Suprapubic skin (tissue), 4 donors: Measurements from ENCODE around the gene ASGR1. TPM values are rescaled to one million over a fixed set of nuclear protein-coding genes. Genes with fewer than 3 reads are reported as not detected.
A peak's percentile ranks its signal among the peaks of the same experiment; 100 is the strongest.

Experiments
- DNase-seq, 2 donors: peaks; one replicate each; pipeline ENCODE4 v3.0.0-alpha.2; 2019; ENCODE audit warnings: low spot score in 2 of 2
- H3K27ac ChIP-seq: fragments of 200-600 bp; sonication (generic); one replicate; pipeline ENCODE4 v1.5.1; 2019
- H3K27me3 ChIP-seq: fragments of 200-600 bp; sonication (generic); one replicate; pipeline ENCODE4 v1.5.1; 2019
- H3K36me3 ChIP-seq: fragments of 200-600 bp; sonication (generic); one replicate; pipeline ENCODE4 v1.5.1; 2019
- H3K4me1 ChIP-seq: fragments of 200-600 bp; sonication (generic); one replicate; pipeline ENCODE4 v1.5.1; 2019
- H3K4me3 ChIP-seq: fragments of 200-600 bp; sonication (generic); one replicate; pipeline ENCODE4 v1.5.1; 2019; ENCODE audit warnings: mild to moderate bottlenecking
- H3K9me3 ChIP-seq: fragments of 200-600 bp; sonication (generic); one replicate; pipeline ENCODE4 v1.5.1; 2019
- CTCF ChIP-seq, 2 donors: fragments of 200-600 bp in 1 of 2; fragments of 450-650 bp in 1 of 2; sonication (generic) in 1 of 2; IDR thresholded peaks; one replicate each; pipeline ENCODE4 v1.5.1; 2016 to 2019; ENCODE audit warnings: antibody characterized with exemption in 2 of 2, mild to moderate bottlenecking in 1 of 2, moderate library complexity in 1 of 2
- EP300 ChIP-seq: sonication (generic); formaldehyde crosslinking; IDR thresholded peaks from one replicate; pipeline ENCODE4 v1.6.1; 2017; ENCODE audit warnings: antibody characterized with exemption
- POLR2A ChIP-seq, 2 donors: fragments of 450-650 bp; IDR thresholded peaks; one replicate each; pipeline ENCODE4 v1.6.1; 2017; ENCODE audit warnings: antibody characterized with exemption in 2 of 2, mild to moderate bottlenecking in 2 of 2, moderate library complexity in 2 of 2
- POLR2AphosphoS5 ChIP-seq, 3 donors: sonication (generic); formaldehyde crosslinking; IDR thresholded peaks; one replicate each; pipeline ENCODE4 v1.6.1; 2017; ENCODE audit warnings: antibody characterized with exemption in 3 of 3
- WGBS: methylation state at CpG from one replicate; pipeline ENCODE4 v1.1.5; 2018; 5-methylcytosine and 5-hydroxymethylcytosine counted together
- total RNA-seq, 4 donors: library from RNA; depleted of rRNA; stranded (reverse); fragments of >200 nt; gene quantifications; one replicate each; pipeline ENCODE4 v1.1.0, GENCODE V29; 2016

ASGR1 gene
- total RNA-seq, 4 donors from 2014 or later: 1.3 to 2.3 (median 2.0) TPM

DNA sequence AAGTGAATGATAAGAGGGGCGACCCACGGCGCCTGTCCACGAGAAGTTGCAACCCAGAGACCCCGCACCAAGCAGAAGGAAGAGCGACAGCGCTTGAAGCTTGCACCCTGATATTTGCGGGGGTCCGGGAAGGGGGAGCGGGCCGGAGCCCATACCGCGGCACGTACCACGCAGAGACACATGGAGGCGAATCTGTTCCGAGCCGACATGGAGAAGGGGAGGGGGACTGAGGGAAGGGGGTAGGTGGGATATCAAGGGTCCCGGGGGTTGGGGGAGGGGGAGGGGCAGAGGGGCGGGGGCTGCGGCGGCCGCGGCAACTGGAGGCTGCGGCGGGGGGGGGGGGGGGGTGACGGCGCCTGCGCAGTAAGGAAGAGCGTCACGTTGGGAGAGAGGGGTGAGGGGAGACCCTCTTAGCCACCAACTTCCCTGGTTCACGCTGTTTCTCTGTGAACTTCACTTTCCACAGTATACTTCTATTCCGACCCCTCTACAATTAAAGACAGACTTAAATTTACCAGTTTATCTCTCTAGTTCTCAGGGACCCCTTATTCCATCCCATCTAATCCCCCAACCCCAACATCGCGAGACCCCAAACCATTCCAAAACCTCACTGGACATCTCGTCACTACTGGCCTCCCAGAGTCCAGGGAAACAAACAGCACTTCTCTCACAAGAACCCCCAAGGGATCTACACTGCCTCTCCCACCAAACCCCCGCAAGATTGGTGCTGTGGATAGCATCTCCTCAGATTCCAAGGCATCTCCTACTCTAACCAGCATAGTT, 32.5 kb upstream of the ASGR1 start:
- Histone ChIP-seq H3K9me3 (no peaks in the 10 kb centered on the region), H3K36me3 (no peaks in the 10 kb centered on the region), H3K4me1 (peaks cover 31% of the 10 kb centered on the region), H3K27me3 (no peaks in the 10 kb centered on the region), H3K4me3 (no peak overlapping the region), H3K27ac (no peak overlapping the region)
- TF ChIP-seq EP300 (no peak), CTCF (IDR thresholded peaks at IDR 0.05) (no peak), POLR2AphosphoS5 (IDR thresholded peaks at IDR 0.05) (no peak), POLR2A (IDR thresholded peaks at IDR 0.05) (no peak)
- 30% methylated on average over 36 of the region's 37 CpGs for WGBS
- DNase-seq: no peak

- Histone ChIP-seq H3K27ac (no peak overlapping the region), H3K9me3 (no peaks in the 10 kb centered on the region), H3K36me3 (no peaks in the 10 kb centered on the region), H3K27me3 (no peaks in the 10 kb centered on the region), H3K4me1 (peaks cover 18% of the 10 kb centered on the region), H3K4me3 (no peak overlapping the region)
- peak in 1 of 2 donors; percentile 54 for DNase-seq
- WGBS: 87% methylated on average over 9 of the region's 9 CpGs
- TF ChIP-seq POLR2A (IDR thresholded peaks at IDR 0.05): no peak
- no peak for TF ChIP-seq CTCF (IDR thresholded peaks at IDR 0.05)
- no peak for TF ChIP-seq EP300
- no peak for TF ChIP-seq POLR2AphosphoS5 (IDR thresholded peaks at IDR 0.05)
Measured at GRCh38 chr17:7208754-7209460, 29.7 kb upstream of the ASGR1 start.

DNA sequence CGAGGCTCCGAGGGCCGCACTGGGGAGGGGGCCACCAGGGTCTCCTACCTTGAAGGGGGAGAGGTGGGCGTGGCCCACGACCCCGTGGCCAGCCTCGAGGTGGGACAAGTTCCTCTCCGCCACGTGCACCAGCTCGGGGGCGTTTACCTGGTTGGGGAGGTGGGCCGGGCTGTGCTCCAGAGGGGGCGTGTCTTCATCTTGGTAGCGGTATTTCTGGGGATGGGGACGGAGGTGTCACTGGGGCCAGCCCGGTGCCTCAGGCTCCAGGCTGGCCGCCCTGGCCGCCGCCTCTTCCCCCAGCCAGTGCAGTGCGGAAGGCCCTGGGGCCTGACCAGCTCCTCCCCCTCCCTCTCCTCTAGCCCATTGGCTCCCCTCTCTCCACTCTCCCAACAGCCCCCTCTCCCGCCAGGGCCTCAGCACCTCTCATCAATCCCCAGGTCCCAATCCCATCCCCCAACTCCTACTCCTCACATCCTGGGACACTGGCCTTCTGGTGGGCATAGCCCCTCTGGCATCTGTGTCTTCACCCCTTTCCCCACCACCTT, 28.9 kb upstream of the ASGR1 start:
- 61% methylated on average over 21 of the region's 21 CpGs for WGBS
- TF ChIP-seq POLR2AphosphoS5 (IDR thresholded peaks at IDR 0.05): no peak
- TF ChIP-seq CTCF (IDR thresholded peaks at IDR 0.05): no peak
- no peak for TF ChIP-seq POLR2A (IDR thresholded peaks at IDR 0.05)
- no peak for TF ChIP-seq EP300
- no peak overlapping the region for H3K27ac ChIP-seq

DNA sequence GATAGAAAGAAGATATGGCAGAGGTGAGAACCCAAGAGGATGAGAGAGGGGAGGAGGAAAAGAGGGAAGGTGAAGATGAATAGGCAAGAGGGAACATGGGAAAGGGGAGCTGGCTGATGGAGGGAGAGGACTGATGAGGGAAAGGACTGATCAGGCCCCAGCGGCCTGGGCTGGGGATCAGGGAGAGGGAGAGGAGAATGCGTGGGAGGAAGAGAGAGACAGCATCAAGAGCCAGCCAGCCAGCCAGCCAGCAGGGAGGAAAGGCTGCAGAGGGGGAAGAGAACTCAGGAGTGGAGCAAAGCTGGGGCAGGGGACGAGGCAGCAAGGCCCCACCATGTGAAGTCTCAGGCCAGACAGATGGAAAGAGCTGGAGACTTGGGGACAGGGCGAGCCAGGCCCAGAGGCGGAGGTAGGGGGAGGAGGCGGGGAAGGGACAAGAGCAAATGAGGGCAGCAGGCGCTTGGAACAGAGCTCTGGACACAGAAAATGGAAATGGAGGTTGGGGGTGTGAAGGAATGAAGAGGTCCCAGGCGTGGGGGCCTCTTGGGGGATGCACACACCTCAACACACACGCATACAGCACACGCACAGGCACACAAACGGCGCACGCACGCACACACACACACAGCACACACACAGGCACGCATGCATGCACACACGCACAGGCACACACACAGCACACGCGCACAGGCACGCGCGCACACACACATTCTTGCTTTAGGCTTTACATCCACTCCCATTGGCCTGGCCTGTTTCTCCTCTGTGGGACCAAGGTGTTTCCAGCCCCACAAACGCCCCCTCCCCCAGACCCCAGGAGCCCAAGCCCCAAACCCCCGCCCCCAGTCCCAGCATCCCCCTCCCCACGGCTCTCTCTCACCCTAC, 28.2 kb upstream of the ASGR1 start:
- TF ChIP-seq POLR2AphosphoS5 (IDR thresholded peaks at IDR 0.05) (no peak), CTCF (IDR thresholded peaks at IDR 0.05) (no peak), EP300 (no peak), POLR2A (IDR thresholded peaks at IDR 0.05) (no peak)
- WGBS: 84% methylated on average over 24 of the region's 24 CpGs
- H3K27ac ChIP-seq: no peak overlapping the region

More for the DNA sequence above, 28.9 kb upstream of the ASGR1 start:
- no peaks in the 10 kb centered on the region for H3K9me3 ChIP-seq
- H3K4me3 ChIP-seq: no peak overlapping the region
- H3K4me1 ChIP-seq: peaks cover 14% of the 10 kb centered on the region
- peaks cover 8% of the 10 kb centered on the region for H3K36me3 ChIP-seq
- DNase-seq: peak in 1 of 2 donors; percentile 64
- no peaks in the 10 kb centered on the region for H3K27me3 ChIP-seq

More for the DNA sequence above, 28.2 kb upstream of the ASGR1 start:
- Histone ChIP-seq H3K36me3 (peaks cover 13% of the 10 kb centered on the region), H3K4me1 (peaks cover 14% of the 10 kb centered on the region), H3K27me3 (no peaks in the 10 kb centered on the region), H3K4me3 (no peak overlapping the region), H3K9me3 (no peaks in the 10 kb centered on the region)
- peak in 1 of 2 donors; percentile 55 for DNase-seq
